Dermis blood vessel endothelial cell (primary cell): ENCODE results near the gene GLG1. TPM values are rescaled to one million over a fixed set of nuclear protein-coding genes. Genes with fewer than 3 reads are reported as not detected.
"Not testable (repeated sequence)": the region's sequence is repeated elsewhere in the genome, so short reads cannot be mapped to it uniquely, and the experiment has no call there.

Experiments used
- DNase-seq: peaks from one replicate; pipeline ENCODE4 v3.0.0; 2010
- total RNA-seq: library from RNA; depleted of rRNA; stranded (reverse); fragments of >200 nt; gene quantifications from 2 replicates; pipeline ENCODE4 v1.2.3, GENCODE V29; 2014

Gene GLG1
- total RNA-seq, 1 donor from 2014 or later, result 104 TPM

- no peak for DNase-seq
Observed at GRCh38 chr16:74469946-74470478, 136.9 kb downstream of the GLG1 start.

DNA sequence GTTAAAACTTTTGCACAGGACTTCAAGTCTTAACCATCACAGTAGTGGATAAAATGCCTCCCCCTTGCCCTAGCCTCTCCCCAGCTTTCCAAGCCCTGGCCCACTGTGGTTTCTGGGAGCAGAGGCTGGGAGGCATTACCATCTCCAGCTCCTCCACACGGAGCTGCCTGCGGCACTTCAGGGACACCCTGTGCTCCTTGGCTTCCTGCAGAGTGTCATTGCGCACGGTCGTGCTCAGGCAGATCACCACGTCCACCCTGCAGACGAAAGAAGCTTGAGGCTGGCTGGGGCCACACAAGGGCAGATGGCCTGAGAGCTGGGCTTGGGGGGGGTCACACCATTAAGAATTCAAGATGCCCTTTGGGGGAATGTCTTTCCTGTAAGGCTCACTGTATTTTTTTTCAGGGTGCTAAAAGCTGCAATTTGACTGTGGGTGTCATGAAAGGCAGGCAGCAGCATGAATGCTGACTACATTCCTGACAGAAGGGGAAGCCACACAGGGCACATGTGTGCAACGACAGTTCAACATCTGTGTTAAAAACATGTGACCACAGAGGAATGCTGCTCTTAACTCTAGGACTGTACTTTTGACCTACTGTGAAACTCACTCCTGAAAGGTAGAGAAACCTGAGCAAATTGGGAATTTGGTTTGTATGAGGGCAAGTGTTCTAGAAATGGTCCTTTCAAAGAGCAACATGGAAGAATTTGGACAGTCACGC, 137.9 kb downstream of the GLG1 start:
- DNase-seq, result no peak

DNA sequence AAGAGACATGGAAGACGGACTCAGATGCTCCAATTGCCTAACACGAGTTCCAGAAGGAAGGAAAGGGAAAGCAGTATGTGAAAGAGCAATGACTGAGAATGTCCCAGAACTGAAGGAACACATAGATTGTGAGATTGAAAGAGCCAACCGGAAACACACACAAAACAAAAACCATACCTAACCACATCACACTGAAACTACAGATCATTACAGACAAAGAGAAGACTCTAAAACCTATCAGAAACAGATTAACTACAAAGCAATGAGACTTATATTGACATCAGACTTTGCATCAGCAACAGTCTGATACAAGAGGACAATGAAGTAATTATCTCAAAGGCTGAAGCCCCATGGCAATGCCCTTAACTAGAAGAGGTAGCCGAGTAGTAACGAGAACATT, 140.0 kb downstream of the GLG1 start:
- no peak for DNase-seq

DNA sequence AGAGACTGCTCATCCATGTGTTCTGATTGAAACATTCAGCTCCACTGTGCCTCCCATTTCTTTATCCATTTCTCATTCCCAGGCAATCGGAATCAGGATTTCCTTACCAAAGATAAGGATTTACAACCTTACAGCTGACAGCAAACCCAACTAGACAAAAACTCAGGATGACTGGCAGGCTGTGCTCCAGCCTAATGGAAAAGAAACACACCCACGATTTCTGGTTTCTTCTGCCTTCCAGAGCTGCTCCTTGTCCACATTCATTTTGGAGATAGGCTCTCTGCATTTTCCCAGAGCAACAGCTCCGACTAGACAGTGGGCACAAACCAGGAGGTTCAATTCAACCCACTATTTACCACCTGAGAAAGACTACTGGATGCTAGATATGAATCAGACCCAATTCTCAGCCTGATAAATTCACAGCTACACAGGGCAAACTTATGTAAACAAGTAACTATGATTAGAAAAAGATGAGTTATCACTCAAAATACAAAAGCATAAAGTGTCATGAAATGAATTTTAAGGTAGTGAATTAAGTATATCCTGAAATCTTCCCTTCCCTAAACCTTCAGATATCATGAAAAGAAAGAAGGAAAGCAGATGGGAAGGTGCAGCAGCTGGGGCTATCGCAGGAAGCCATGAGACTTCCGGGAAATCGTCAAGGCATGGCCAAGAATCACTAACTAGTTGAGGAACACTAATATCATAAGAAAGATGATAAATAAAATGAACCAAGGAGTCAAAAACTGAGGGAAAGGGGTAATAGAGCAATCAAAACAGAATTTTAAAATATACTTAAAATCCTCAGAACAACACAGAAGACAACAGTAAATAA, 140.8 kb downstream of the GLG1 start:
- no peak for DNase-seq

DNA sequence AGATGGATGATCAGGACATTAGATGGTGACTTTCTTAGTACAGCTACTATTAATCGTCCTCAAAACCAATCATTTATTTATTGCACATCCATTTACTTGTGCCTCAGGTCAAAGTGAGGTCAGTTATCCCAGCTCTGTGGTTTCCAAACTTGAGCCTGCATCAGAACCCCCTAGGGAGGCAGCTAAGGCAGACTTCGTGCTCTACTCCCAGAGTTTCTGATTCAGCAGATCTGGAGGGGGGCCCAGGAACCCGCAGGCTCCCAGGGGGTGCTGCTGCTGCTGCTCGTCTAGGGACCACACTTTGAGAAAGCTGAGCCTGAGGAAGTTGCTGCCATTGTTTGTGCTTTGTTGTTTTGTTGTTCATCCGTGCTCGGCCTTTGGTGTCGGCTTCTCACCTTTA, 141.6 kb downstream of the GLG1 start:
- DNase-seq, result no peak

DNA sequence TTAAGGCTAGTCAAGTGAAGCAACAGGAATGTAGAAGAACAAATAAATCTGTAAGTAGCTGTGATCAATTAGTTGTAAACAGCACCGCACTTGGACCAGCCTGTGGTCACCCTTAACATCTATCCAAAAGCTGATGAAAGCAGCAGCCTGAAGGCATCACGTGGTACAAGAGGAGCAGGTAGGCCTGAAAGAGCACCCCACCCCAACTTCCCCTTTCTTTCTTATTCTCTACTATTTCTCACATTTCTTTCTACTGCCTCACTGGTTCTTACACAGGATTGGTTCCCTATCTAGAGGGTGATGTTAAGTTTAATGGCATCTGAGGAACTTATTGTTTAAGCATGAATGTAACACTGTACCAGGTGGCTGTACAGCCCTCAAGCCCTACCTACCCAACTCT, 143.0 kb downstream of the GLG1 start:
- no peak for DNase-seq

GRCh38 chr16:74462361-74462760, 144.6 kb downstream of the GLG1 start:
- no peak for DNase-seq

GRCh38 chr16:74461826-74462225, 145.1 kb downstream of the GLG1 start:
- no peak for DNase-seq

DNA sequence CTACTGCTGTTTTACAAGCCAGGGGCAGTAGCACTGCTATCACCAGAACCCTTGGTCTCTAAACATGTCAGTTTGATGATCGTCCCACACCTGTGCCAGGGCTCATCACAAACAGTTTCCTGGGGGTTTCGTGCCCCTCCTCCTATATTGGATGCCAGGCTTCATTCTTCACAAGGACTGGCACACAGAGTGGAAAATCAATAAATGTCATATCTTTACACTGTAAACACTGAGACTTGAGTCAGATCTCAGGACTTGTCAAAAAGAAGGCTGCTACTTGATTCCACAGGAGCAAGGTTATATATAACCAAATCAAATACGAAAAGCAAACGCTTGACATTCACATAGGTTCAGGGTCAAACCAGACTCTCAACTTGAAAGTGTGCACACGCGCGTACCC, 146.4 kb downstream of the GLG1 start:
- no peak for DNase-seq

DNA sequence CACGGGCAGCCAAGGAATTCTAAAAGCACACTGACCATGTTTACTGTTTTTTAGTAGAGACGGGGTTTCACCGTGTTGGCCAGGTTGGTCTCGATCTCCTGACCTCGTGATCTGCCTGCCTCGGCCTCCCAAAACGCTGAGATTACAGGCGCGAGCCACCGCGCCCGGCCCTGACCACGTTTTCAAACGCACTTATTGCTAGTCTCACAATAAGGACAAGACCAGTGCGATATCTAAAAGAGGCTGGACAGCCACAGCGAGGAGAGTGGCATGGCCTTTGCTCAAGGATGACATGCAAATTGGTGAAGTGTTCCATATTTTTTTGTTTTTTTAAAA, 150.7 kb downstream of the GLG1 start:
- no peak for DNase-seq

DNA sequence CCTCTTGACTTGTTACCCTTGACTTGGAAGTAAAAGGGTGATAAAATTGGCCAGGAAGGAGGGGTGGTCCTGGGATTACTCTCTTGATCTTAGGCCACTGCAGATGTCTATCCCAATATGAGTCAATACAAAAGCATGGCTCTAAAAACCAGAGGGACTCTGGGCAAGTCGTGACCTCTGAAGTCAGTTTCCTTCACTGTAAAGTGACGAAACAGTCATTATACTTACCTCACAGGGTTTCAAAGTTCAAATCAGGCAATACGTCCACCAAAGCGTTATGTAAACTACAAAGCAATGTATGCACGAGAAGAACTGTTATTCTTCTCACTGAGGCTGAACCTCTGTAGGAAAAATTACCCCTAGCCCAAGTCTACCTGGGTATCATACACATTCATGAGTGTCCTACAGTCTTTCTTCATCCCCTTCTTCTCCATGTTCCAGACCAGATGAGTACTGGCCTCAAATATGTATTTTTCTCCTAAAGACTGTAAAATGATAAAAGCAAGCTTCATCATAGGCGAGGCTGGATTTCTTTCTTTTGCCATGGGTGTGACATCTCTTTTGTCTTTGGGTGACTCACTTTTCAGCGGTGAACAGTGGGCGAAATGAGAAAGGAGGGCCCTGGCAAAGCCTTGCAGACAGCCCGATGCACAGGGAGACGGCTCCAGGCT, 151.2 kb downstream of the GLG1 start:
- DNase-seq, result peak; percentile 51

GRCh38 chr16:74455213-74455612, 151.7 kb downstream of the GLG1 start:
- DNase-seq, result peak; percentile 74

DNA sequence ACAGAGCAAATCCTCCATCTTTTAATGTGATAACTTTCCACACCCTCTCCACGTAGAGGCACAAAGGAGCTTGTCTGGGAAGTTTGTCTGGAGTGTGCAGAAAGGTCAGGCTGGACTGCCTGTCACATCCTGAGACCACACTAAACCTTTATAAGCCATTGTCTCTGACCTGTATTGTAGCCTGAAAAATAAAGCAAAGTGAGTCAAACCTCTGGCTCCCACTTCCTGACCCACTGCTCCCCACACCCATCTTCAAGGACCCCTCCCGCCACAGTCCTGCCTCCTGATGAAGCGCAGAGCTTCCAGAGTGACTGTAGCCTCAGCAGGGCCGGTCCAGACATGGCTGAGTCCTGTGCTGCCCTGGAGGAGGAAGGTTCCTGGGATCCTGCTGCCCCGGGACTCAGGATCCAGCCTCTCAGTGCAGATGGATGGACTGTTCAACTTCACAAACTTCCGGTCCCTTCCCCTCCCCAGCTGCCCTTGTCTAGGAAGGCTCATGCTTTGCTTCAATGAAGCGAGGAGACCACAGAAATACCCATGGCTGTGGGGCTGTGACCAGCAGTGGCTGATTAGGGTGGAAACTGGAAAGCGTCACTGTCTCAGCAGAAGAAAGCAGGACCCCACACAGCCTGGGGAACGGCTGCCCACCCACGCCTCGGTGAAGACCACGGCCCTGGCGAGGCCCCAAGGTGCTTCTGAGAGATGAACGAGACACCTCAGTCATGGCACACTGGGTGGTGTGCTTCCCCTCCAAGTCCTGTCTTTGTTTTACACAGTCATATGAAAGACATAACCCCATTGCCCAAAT, 154.8 kb downstream of the GLG1 start:
- peak; percentile 65 for DNase-seq

DNA sequence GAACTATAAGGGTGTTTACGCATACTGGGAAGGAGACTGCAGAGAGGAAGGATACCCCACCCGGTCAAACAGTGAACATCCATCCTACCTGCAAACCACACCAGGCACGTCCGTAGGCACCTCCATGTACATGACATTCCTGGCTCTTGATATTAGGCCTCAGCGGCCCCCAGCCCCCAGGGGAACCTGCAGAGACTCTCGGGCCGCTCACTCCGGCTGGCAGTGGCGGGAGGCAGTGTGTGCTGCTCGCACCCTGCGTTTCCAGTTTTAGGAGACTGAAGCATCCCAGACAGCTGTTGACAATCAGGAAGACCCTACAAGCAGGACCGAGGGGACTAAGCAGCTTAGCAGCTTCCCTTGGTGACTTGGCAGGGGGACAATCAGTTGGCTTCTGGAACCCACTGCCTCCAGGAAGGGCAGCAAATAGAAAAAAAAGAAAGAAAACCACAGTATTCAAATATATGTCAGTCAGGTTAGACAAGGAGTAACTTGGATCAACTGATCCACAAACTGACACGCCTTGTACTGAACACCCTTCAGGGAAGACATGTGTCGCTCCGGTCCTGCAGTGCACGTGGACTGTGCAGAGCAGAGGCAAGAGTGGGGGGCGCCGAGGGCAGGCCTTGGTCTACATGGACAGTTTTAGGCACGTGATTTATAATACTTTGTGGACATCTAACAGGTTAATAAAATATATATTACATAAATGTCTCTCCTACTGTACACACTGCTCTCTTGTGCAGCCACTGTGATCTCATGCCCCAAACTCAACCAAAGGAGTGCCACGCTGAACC, 155.8 kb downstream of the GLG1 start:
- no peak for DNase-seq

DNA sequence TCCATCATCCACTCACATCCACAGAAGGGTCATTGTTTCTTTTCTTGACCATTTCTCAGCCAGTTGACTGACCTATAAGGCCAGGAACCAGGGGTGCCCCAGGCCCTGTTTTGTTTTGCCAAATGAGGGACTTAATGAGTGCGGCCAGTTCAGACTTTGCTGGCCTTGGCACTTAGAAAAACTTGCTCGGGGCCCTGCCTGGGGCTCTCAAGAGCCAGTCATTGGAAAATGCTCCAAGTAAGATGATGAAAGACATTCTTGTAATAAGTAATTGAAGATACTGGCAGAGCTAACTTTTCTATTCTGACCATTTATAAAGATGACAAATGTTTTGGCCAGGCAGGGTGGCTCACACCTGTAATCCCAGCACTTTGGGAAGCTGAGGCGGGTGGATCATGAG, 156.7 kb downstream of the GLG1 start:
- DNase-seq, result no peak

- peak; percentile 43 for DNase-seq
Observed at GRCh38 chr16:74449470-74449869, 157.4 kb downstream of the GLG1 start.

GRCh38 chr16:74448990-74449389, 157.9 kb downstream of the GLG1 start:
- DNase-seq, result peak; percentile 89

DNA sequence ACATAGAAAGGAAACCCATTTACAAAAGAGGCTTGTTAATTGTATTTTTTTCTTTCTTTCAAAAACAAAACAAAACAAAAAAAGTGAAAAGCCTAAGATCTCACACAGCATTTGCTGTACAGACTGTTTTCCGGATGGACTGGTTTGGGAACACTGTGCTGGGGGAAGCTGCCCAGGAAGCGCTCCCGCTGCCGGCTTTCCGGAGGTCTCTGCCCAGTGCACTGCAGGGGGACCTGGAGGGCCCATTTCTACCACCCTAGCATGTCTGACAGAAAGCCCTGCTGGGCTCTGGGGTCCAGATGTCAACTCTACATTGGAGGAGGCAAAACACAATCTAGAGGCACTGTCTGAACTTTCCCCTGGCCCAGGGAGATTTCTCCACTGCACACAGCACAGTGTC, 159.3 kb downstream of the GLG1 start:
- DNase-seq, result peak; percentile 61

DNA sequence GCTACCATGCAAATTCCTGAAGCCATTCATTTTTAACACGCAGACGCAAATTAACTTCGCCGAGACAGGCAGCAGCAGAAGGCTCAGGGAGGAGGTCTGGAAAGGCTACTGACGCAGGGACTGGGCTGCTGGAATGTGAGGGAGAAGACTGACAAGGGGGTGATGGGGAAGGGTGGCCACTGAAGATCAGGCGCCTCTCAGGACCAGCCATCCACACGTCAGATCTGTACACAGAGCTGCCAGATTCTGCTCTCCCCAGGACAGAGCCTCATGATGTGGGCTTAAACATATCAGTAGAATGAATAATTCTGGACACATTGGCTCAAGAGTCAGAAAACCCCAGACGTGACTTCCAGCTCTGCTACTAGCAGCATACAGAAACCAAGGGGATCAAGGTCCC, 160.0 kb downstream of the GLG1 start:
- DNase-seq, result no peak

GRCh38 chr16:74443624-74444346, 163.1 kb downstream of the GLG1 start:
- DNase-seq, result not testable (repeated sequence)

DNA sequence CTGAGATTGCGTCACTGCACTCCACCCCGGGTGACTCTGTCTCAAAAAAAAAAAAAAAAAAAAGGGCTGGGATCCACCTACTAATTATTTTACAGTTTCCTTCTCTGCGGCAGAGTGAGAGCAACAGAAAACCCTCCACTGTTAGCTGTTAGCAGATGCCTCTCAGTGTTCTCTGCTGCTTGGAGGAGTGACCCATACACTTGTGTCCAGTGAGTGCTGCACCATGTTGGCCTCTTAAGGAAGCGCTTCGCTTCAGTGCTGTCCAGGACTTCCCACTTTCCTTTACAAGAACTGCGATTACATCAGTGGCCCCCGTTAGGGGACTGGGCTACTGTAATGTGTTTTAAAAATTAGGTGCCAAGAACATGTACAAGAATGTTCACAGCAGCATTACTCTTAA, 167.2 kb downstream of the GLG1 start:
- no peak for DNase-seq
